Measurements from ENCODE around the gene ADCY6. TPM values are rescaled to one million over a fixed set of nuclear protein-coding genes. Genes with fewer than 3 reads are reported as not detected.

ADCY6 gene
- total RNA-seq, 1 experiment from 2014 or later: 24.1 TPM

- Histone ChIP-seq H3K9me3 (ENCODE audit: control insufficient read depth, insufficient read depth, low read depth, low read length) (no peaks in the 10 kb centered on the region), H3K36me3 (ENCODE audit: control insufficient read depth, insufficient read depth, low read length) (peaks cover 2% of the 10 kb centered on the region; the same call in 1 of the 2 replicates), H3K4me3 (ENCODE audit: low read depth in 2 of 2, low read length in 2 of 2) (peak overlapping the region; percentile 61 to 70), H3K27ac (ENCODE audit: low read length) (peak overlapping the region; percentile 70), H3K4me1 (ENCODE audit: control insufficient read depth, insufficient read depth, low read length) (peaks cover 3% of the 10 kb centered on the region), H3K27me3 (ENCODE audit: control insufficient read depth, insufficient read depth, low read length) (no peaks in the 10 kb centered on the region)
- ATAC-seq: peak; percentile 40
- intact Hi-C loops (cut with micrococcal nuclease; ENCODE audit: unreplicated experiment) (no loop called here), in situ Hi-C loops (cut with HindIII; ENCODE audit: low pct_unique_long_range_greater_than_20kb, low sequenced_read_pairs) (no loop called here)
- ChIA-PET CTCF (no interaction called here), POLR2A (interaction anchor here (0.6 to 0.8 kb wide), 2 partner anchors 15 to 752 kb away, joined by 3 to 6 read pairs; no protein-coding TSS in a partner anchor)
- no TSS peak for BruUV-seq (replicated peaks)
- TF ChIP-seq SIN3A (IDR thresholded peaks at IDR 0.05; ENCODE audit: borderline replicate concordance, insufficient read depth, low read depth, low read length): no peak
- no peak for TF ChIP-seq CTCF (IDR thresholded peaks at IDR 0.05)
- TF ChIP-seq REST (IDR thresholded peaks at IDR 0.05; ENCODE audit: insufficient read depth in 1 of 2, low read depth in 2 of 2, low read length in 1 of 2): no peak
- no peak for TF ChIP-seq TCF7L2 (IDR thresholded peaks at IDR 0.05; ENCODE audit: low read depth, low read length)
- no peak for TF ChIP-seq POLR2AphosphoS5 (IDR thresholded peaks at IDR 0.05; ENCODE audit: low read depth, low read length)
- DNase-seq (ENCODE audit: low read depth, low spot score): no peak
Observed at GRCh38 chr12:48787791-48788523, 932 bp downstream of the ADCY6 start.

GRCh38 chr12:48786591-48787544 lies 2.0 kb downstream of the ADCY6 start:
- POLR2A ChIA-PET: no interaction called here
- Histone ChIP-seq H3K27ac (ENCODE audit: low read length) (no peak overlapping the region), H3K27me3 (ENCODE audit: control insufficient read depth, insufficient read depth, low read length) (no peaks in the 10 kb centered on the region), H3K36me3 (ENCODE audit: control insufficient read depth, insufficient read depth, low read length) (peaks cover 2% of the 10 kb centered on the region; the same call in 1 of the 2 replicates), H3K9me3 (ENCODE audit: control insufficient read depth, insufficient read depth, low read depth, low read length) (no peaks in the 10 kb centered on the region), H3K4me3 (ENCODE audit: low read depth in 2 of 2, low read length in 2 of 2) (no peak overlapping the region), H3K4me1 (ENCODE audit: control insufficient read depth, insufficient read depth, low read length) (peaks cover 3% of the 10 kb centered on the region)
- in situ Hi-C loops (cut with HindIII; ENCODE audit: low pct_unique_long_range_greater_than_20kb, low sequenced_read_pairs) (no loop called here), intact Hi-C loops (cut with micrococcal nuclease; ENCODE audit: unreplicated experiment) (no loop called here)
- DNase-seq (ENCODE audit: low read depth, low spot score) (no peak), ATAC-seq (no peak)
- TF ChIP-seq REST (IDR thresholded peaks at IDR 0.05; ENCODE audit: insufficient read depth in 1 of 2, low read depth in 2 of 2, low read length in 1 of 2) (no peak), POLR2AphosphoS5 (IDR thresholded peaks at IDR 0.05; ENCODE audit: low read depth, low read length) (no peak), TCF7L2 (IDR thresholded peaks at IDR 0.05; ENCODE audit: low read depth, low read length) (no peak), SIN3A (IDR thresholded peaks at IDR 0.05; ENCODE audit: borderline replicate concordance, insufficient read depth, low read depth, low read length) (no peak), CTCF (IDR thresholded peaks at IDR 0.05) (no peak)
- CTCF ChIA-PET: interaction anchor here (0.6 kb wide), 1 partner anchor 1006 kb away, joined by 3 read pairs; no protein-coding TSS in a partner anchor
- BruUV-seq (replicated peaks): TSS peak; percentile 80
